GM21825 (cell line): ENCODE results near the gene NOL8.
A peak's percentile ranks its signal among the peaks of the same experiment; 100 is the strongest.

Source experiments
- ATAC-seq: cut with Tn5 transposase; IDR thresholded peaks from one replicate; pipeline ENCODE4 v1.9.1; 2021; ENCODE audit warnings: mild to moderate bottlenecking, moderate library complexity; ENCODE audit not compliant: unreplicated experiment

Gene NOL8

GRCh38 chr9:92312887-92313623, 12.1 kb downstream of the NOL8 start:
- no peak for ATAC-seq

- no peak for ATAC-seq
Measured at GRCh38 chr9:92310562-92310961, 14.6 kb downstream of the NOL8 start.

DNA sequence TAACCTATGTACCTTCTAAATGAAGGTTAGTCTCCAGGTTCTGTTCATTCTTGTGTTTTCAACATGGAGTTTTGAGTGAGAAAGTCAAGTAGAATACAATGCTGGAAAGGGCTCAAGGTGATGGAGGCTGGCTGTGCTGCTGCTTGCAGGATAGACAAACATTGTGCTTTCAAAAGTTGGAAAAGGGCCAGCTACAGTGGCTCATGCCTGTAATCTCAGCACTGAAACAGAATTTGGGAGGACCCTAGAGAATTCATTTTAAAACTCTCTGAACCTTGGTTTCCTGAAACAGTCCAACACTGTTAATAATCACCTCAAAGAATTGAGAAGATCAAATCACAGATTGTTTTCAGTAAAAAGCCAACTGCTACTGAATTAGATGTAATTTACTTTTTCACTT, 16.3 kb downstream of the NOL8 start:
- no peak for ATAC-seq

DNA sequence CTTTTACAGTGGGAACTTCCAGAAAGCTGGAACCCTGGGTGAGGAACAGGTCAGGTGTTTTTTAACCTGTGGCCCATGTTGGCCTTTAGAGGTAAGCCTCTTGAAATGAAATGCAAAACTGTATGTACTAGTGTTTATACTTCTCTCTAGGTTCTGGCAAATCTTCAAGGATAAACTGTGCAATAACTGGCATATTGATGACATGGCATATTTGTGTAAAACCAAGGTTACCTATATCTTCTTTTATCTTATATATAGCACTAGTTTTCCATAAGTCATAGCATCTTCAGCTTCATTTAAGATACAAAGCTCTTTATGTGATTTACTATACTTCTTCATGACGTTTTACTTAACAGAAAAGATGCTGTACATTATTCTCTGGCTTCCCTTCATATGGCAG, 24.2 kb downstream of the NOL8 start:
- no peak for ATAC-seq

GRCh38 chr9:92299116-92299515, 26.0 kb downstream of the NOL8 start:
- ATAC-seq = no peak

GRCh38 chr9:92298036-92298435, 27.1 kb downstream of the NOL8 start:
- ATAC-seq = no peak

- ATAC-seq = no peak
Measured at GRCh38 chr9:92297611-92298010, 27.5 kb downstream of the NOL8 start.

- no peak for ATAC-seq
Measured at GRCh38 chr9:92295827-92296258, 29.3 kb downstream of the NOL8 start.

DNA sequence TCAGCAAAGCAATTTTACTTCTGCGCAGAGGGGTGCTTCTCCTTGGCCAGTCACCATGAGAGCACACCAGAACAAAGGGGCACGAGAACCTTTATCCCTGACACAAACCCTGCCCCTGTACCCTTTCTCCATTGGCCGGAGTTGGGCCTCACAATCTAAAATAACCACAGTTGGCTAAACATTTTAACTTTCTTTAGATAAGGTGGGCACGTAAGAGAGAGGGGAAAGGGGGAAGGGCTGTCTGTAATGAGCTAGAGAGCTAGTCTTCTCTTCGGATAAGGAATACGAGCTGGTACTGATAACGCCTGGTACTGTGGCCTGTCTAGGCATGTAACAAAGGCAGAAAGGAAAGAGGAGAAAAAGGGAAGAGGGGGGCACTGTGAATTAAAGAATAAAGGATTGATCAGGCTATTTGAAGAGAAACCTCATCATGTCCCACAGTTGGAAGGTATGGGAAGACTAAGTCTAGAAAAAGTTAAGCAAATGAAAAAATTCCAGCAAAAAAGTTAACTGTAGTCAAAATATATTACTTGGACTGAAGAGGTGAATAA, 29.8 kb downstream of the NOL8 start:
- ATAC-seq = no peak

- ATAC-seq = no peak
Measured at GRCh38 chr9:92294297-92294676, 30.9 kb downstream of the NOL8 start.

DNA sequence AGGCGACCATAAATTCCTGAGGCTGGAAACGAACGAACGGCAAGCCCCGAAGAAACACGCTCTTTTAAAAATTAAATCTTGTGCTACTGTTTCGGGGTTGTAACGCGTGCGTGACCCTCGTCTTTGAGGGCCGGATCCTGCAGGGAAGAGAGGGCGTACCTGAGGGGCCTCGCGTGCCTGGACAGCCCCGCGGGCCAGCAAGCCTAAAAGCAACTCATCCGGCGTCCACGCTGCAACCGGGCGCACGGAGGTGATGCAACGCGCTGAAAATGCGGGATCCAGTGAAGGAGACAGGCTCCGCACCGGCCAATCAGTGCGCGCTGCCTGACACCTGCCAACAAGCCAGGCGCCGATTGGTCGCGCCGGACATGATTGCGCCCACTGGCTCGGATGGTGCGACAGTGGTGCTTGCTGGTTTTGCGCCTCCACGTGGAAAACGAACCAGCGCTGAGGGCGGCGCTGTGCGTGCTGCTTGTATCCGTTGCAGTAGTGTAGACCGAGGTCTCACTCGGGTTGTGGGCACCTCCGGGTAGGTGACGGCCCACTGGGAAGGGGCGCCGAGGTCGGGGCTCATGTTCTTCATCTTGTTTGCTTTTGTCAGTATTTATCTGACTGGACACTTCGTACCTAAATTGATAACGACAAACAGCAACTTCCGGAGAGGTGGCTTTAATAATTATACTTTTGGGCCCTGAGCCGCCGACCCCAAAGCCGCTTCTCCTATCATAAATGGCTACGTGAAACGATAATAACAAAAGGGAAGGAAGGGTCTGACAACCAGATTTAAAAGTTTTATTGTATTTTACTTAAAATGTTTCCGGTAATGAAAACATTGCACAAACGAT, 31.5 kb downstream of the NOL8 start, which contains the start of gene IARS1:
Gene IARS1 (minus strand): TSS at position 246 of the 845 bp plus-strand sequence. CDS start 4,278 bp downstream, outside the sequence.
- peak; percentile 94 for ATAC-seq

DNA sequence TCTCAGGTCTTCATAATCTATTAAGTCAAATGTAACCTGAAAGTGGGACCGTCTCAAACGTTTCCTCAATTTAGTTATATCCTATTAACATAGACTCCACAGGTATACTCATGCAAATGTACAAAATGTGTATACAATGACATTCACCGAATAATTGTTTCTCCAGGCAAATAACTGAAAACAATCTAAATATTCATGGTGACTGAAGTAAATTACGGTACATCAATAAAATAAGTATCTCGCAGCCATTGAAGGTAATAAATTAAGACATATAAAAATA, 32.1 kb downstream of the NOL8 start:
- no peak for ATAC-seq

DNA sequence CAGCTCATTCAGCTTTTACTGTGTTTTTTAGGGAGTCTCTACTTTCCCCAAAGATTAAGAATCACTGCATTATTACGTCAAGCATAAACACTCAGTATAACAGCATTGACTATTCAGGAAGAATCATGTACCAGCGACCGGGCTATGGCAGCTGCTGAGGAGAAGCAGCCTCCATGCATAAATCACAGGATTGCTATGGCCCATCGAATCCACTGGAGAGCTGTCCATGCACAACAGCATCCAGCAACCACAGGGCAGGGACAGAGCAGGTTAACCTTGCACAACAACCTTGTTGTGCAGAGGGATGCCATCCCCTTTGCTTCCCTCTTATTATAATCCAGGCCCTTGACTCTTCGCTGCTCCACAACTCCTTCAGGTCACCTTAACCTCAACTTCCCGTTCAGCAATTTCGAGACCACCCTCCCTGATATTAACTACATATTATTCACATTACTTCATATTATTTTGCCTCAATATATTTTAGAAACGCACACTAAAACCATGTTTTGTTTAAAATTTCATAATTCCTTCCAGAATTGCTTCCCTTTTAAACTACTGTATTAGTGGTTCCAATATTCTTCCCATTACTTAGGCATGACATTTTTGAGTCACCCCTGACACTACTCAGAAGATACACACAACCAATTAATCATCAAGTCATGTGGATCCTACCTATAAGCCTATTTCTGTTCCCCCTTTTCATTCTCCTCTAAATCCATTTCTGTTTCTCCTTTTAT, 32.6 kb downstream of the NOL8 start:
- ATAC-seq = no peak

DNA sequence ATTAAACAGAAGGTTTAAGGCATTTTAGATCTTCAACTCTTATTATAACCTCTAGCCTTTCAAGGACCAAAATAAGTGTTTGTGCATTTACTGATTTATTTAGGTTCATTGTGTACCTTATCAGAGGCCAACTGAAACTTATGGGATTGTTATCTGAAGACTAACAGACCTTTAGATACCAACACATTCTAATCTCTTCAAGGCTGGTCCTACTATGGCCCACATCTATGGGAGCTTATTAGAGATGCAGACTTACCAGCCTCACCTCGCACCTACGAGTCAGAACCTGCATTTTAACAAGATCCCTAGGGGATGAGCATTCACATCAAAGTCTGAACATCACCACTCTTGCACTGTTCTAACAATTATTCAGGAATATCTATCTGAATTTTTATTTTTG, 33.6 kb downstream of the NOL8 start:
- no peak for ATAC-seq

DNA sequence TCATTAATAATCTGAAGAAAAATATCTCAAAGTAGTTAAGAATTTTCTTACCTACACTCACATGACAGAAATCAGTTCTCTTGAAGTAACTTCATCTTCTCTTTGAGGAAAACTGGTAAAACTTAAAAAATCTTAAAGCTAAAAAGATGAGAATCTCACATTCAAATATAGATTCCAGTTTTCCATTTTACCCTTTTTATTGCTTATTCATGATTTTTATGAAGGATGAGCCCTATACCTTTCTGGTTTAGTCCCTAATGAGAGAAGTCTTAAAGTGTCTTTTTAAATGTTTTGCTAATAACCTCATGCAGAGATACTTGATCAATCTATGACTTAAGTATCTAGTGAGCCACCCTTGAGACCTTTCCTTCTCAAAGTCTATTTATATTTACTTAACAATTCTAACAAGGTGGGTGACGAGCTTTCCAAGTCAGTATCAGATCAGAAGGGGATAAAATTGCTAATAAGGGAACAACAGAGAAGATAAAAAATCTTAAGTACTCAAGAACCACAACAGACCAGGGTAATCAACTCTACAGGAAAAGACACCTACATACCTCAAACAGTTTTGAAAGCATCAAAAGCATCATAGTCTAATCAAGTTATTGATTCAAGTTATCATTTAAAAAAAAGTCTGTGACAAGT, 34.2 kb downstream of the NOL8 start:
- no peak for ATAC-seq

- ATAC-seq = no peak
Measured at GRCh38 chr9:92289708-92290390, 35.3 kb downstream of the NOL8 start.

GRCh38 chr9:92279302-92279701, 45.8 kb downstream of the NOL8 start:
- no peak for ATAC-seq

GRCh38 chr9:92278110-92278509, 47.0 kb downstream of the NOL8 start:
- ATAC-seq = no peak

GRCh38 chr9:92276331-92277032, 48.7 kb downstream of the NOL8 start:
- ATAC-seq = no peak

DNA sequence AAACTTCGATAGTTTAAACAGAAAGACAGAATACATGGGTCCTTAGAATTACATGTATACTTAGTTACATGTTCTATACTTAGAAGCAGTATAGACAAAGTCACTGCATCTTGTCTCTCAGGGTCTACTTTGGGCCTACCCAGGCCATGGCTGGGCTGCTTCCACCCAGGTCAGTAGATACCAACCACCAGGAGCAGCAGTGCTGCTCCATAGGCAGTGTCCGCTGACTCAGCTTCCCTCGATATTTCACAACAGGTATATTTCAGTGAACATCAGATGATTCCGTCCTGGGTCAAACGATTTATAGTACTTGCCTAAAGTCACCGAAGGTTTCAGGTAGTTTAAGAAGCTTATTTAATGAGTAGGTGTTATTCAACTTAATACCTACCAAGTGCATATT, 49.6 kb downstream of the NOL8 start:
- no peak for ATAC-seq
